HepG2 (cell line): ENCODE measurements around the gene MAPK4. TPM values are rescaled to one million over a fixed set of nuclear protein-coding genes. Genes with fewer than 3 reads are reported as not detected.
"Not testable (repeated sequence)": the region's sequence is repeated elsewhere in the genome, so short reads cannot be mapped to it uniquely, and the experiment has no call there.

Experiments used
- ATAC-seq: fragments of 200-7000 bp; cut with Tn5 transposase; 3 replicates; pipeline ENCODE4 v1.9.1; 2020; ENCODE audit warnings: mild to moderate bottlenecking, moderate library complexity
- BruUV-seq: library from RNA; stranded (reverse); fragments of 400-500 nt; replicated peaks from 2 replicates; lab custom pipeline; 2021; lab: Mats Ljungman, UMichigan
- CTCF ChIA-PET: fragments of 300-600 bp; formaldehyde crosslinking; extraction: SDS; loops from one replicate; lab custom pipeline; 2021; ENCODE audit warnings: low total read pairs, inconsistent platforms, low intra/inter-chr PET ratio; lab: Yijun Ruan, JAX
- POLR2A ChIA-PET: fragments of 350-600 bp; sonication (Branson Sonifier 250); formaldehyde crosslinking; loops from one replicate; lab custom pipeline; 2020; ENCODE audit warnings: antibody characterized with exemption, inconsistent platforms; lab: Yijun Ruan, JAX
- DNase-seq: peaks from one replicate; pipeline ENCODE4 v3.0.0-alpha.2; 2015; ENCODE audit warnings: low spot score
- FAIRE-seq: peaks from 3 replicates; lab custom pipeline; 2011; peaks lifted over from hg19 to GRCh38; lab: Jason Lieb, UNC
- H2AFZ ChIP-seq: one replicate; pipeline ENCODE4 v1.6.1; 2011; ENCODE audit warnings: low read length, inconsistent platforms
- H3K27ac ChIP-seq: fragments of 300-600 bp; 3 replicates; pipeline ENCODE4 v1.8.0; 2011; ENCODE audit warnings: mixed run types, mild to moderate bottlenecking, mixed read lengths, low read length, inconsistent platforms; ENCODE audit not compliant: insufficient read depth; ENCODE audit errors: extremely low read length
- H3K27me3 ChIP-seq, 2 experiments: fragments of 200-600 bp in 1 of 2; 2 replicates in 1 of 2; 3 replicates in 1 of 2; pipeline versions ENCODE4 v1.6.0 to v1.8.0; 2011; ENCODE audit warnings: low read length in 2 of 2, mild to moderate bottlenecking in 2 of 2, moderate library complexity in 2 of 2, inconsistent platforms in 1 of 2; ENCODE audit not compliant: insufficient read depth in 2 of 2, control insufficient read depth in 1 of 2
- H3K36me3 ChIP-seq, 2 experiments: fragments of 200-600 bp in 1 of 2; replicated peaks in 1 of 2; 2 replicates in 1 of 2; 3 replicates in 1 of 2; pipeline versions ENCODE4 v1.5.1 to v1.8.0; 2011; ENCODE audit warnings: low read length in 2 of 2, inconsistent platforms in 1 of 2; ENCODE audit not compliant: insufficient read depth in 2 of 2, control insufficient read depth in 1 of 2
- H3K4me1 ChIP-seq: 2 replicates; pipeline ENCODE4 v1.5.1; 2012; ENCODE audit warnings: low read length, inconsistent platforms; ENCODE audit not compliant: insufficient read depth
- H3K4me2 ChIP-seq: 2 replicates; pipeline ENCODE4 v1.6.0; 2011; ENCODE audit warnings: low read depth, low read length, inconsistent platforms
- H3K4me3 ChIP-seq, 3 experiments: fragments of 200-600 bp in 1 of 3; sonication (generic), shearing (Covaris generic) in 1 of 3; replicated peaks in 1 of 3; 2 replicates each; pipeline ENCODE4 v1.5.1; 2011 to 2016; ENCODE audit warnings: low read length in 3 of 3, inconsistent platforms in 2 of 3, low read depth in 2 of 3, mild to moderate bottlenecking in 2 of 3, control low read depth in 1 of 3, mixed read lengths in 1 of 3; ENCODE audit not compliant: insufficient read depth in 1 of 3
- H3K79me2 ChIP-seq: one replicate; pipeline ENCODE4 v1.6.1; 2011; ENCODE audit warnings: low read length, inconsistent platforms; ENCODE audit not compliant: insufficient read depth
- H3K9ac ChIP-seq: 2 replicates; pipeline ENCODE4 v1.6.0; 2011; ENCODE audit warnings: mild to moderate bottlenecking, low read depth, low read length, inconsistent platforms; ENCODE audit not compliant: insufficient read depth
- H3K9me3 ChIP-seq: 2 replicates; pipeline ENCODE4 v1.5.1; 2012; ENCODE audit warnings: mild to moderate bottlenecking, low read length
- H4K20me1 ChIP-seq: 2 replicates; pipeline ENCODE4 v1.6.0; 2011; ENCODE audit warnings: inconsistent platforms, mild to moderate bottlenecking, low read length, moderate library complexity; ENCODE audit not compliant: insufficient read depth
- CEBPB ChIP-seq: IDR thresholded peaks from 2 replicates; pipeline ENCODE4 v1.6.1; 2011; ENCODE audit warnings: low read depth, low read length, improper control_type of control experiment, borderline replicate concordance
- CENPX ChIP-seq: sonication (generic); formaldehyde crosslinking; IDR thresholded peaks from 2 replicates; pipeline ENCODE4 v1.9.0; 2021; ENCODE audit warnings: mild to moderate bottlenecking, missing genetic modification reagents, moderate library complexity
- HMGXB4 ChIP-seq, 2 experiments: sonication (generic) in 1 of 2; formaldehyde crosslinking in 1 of 2; IDR thresholded peaks; 2 replicates each; pipeline versions ENCODE4 v1.4.0 to v1.6.1; 2018 to 2020; ENCODE audit warnings: missing genetic modification reagents in 2 of 2, borderline replicate concordance in 1 of 2, low read depth in 1 of 2, mild to moderate bottlenecking in 1 of 2, missing biosample characterization in 1 of 2
- PREB ChIP-seq: sonication (generic); formaldehyde crosslinking; IDR thresholded peaks from 2 replicates; pipeline ENCODE4 v1.4.0; 2020; ENCODE audit warnings: missing genetic modification reagents
- SCMH1 ChIP-seq: sonication (generic); formaldehyde crosslinking; IDR thresholded peaks from 2 replicates; pipeline ENCODE4 v1.9.0; 2021; ENCODE audit warnings: missing genetic modification reagents, mild to moderate bottlenecking, borderline replicate concordance
- TCF7L2 ChIP-seq: IDR thresholded peaks from 2 replicates; pipeline ENCODE4 v1.6.1; 2011; ENCODE audit warnings: mild to moderate bottlenecking, low read depth, low read length, moderate library complexity
- ZBTB49 ChIP-seq: sonication (generic); formaldehyde crosslinking; IDR thresholded peaks from 2 replicates; pipeline ENCODE4 v1.4.0; 2020; ENCODE audit warnings: missing genetic modification reagents, borderline replicate concordance
- WGBS: methylation state at CpG from one replicate; pipeline ENCODE4 v1.1.6; 2017; ENCODE audit warnings: low lambda C conversion rate; 5-methylcytosine and 5-hydroxymethylcytosine counted together
- in situ Hi-C: cut with HindIII; loops from 2 replicates; pipeline ENCODE4 v1.10.0; 2017; ENCODE audit warnings: low pct_unique_long_range_greater_than_20kb; ENCODE audit not compliant: extremely low pct_ligation_motif_present
- intact Hi-C: fragments of 100-400 bp; cut with micrococcal nuclease; formaldehyde crosslinking; loops from one replicate; pipeline ENCODE4 v1.10.0; 2022; ENCODE audit not compliant: unreplicated experiment
- polyA plus RNA-seq, 8 experiments: library from polyadenylated mRNA; depleted of rRNA in 3 of 8; stranded (reverse) in 7 of 8; unstranded in 1 of 8; fragments of >200 nt; fragmentation: Illumina TruSeq in 4 of 8; extraction: Trizol in 4 of 8; gene quantifications; 2 replicates each; pipeline versions ENCODE4 v1.2.1 to v1.2.3, GENCODE V29; 2011 to 2016; ENCODE audit warnings: low read depth in 4 of 8, missing spikeins in 1 of 8, mixed read lengths in 1 of 8; ENCODE audit not compliant: insufficient read depth in 1 of 8
- total RNA-seq, 5 experiments: library from RNA; depleted of rRNA; stranded (reverse); fragments of >200 nt; fragmentation: Illumina TruSeq; extraction: Trizol; gene quantifications; 2 replicates each; pipeline ENCODE4 v1.2.3, GENCODE V29; 2016; ENCODE audit warnings: low read depth in 1 of 5

The MAPK4 gene
- total and polyA plus RNA-seq, 2 of the 13 experiments (the other 11 are each of a cell fraction or from before 2014, with no cell fraction given), result not detected

GRCh38 chr18:50609171-50609570 is 49.3 kb downstream of the MAPK4 start:
- H4K20me1 ChIP-seq, H3K27ac ChIP-seq, H3K36me3 ChIP-seq, H2AFZ ChIP-seq, H3K27me3 ChIP-seq, ATAC-seq, in situ Hi-C loops, H3K4me2 ChIP-seq, intact Hi-C loops, H3K4me3 ChIP-seq, DNase-seq, POLR2A ChIA-PET, CTCF ChIA-PET, FAIRE-seq, H3K9me3 ChIP-seq, BruUV-seq, H3K79me2 ChIP-seq, H3K9ac ChIP-seq: not testable (repeated sequence)
- H3K4me1 ChIP-seq, result peaks cover 23% of the 10 kb centered on the region
- 87% methylated on average over 13 of the region's 26 CpGs for WGBS

GRCh38 chr18:50610349-50610748 is 50.5 kb downstream of the MAPK4 start:
- POLR2A ChIA-PET, result no interaction called here
- ATAC-seq (no peak), DNase-seq (no peak)
- CTCF ChIA-PET, result no interaction called here
- in situ Hi-C loops, result no loop called here
- BruUV-seq, result no TSS peak
- TF ChIP-seq PREB (CRISPR knock-in tag) (no peak), CEBPB (no peak), ZBTB49 (CRISPR knock-in tag) (no peak), HMGXB4 (CRISPR knock-in tag; IDR thresholded peaks at IDR 0.05; ENCODE audit: borderline replicate concordance in 1 of 2, low read depth in 1 of 2) (no peak), TCF7L2 (no peak), SCMH1 (CRISPR knock-in tag) (no peak), CENPX (CRISPR knock-in tag) (no peak)
- TF ChIP-seq, all 625 proteins: peak for 0
- no peak overlapping the region for H2AFZ ChIP-seq
- no peak overlapping the region for H3K4me3 ChIP-seq
- H3K27ac ChIP-seq, result no peak overlapping the region
- H3K9me3 ChIP-seq, result peaks cover 9% of the 10 kb centered on the region
- no peaks in the 10 kb centered on the region for H3K27me3 ChIP-seq
- no peaks in the 10 kb centered on the region for H3K36me3 ChIP-seq
- H3K4me1 ChIP-seq, result peaks cover 33% of the 10 kb centered on the region
- no peak overlapping the region for H3K4me2 ChIP-seq
- intact Hi-C loops, result loop anchor here (5.0 kb wide), 1 partner anchor 528 kb away; no protein-coding TSS in a partner anchor
- no peaks in the 10 kb centered on the region for H3K79me2 ChIP-seq
- no peak for FAIRE-seq
- 75% methylated on average over 4 of the region's 4 CpGs for WGBS
- no peaks in the 10 kb centered on the region for H4K20me1 ChIP-seq
- no peak overlapping the region for H3K9ac ChIP-seq
